SK-N-MC (cell line): ENCODE results near the gene HMOX1.

Experiments used
- EZH2 ChIP-seq: fragments of 200-600 bp; sonication (generic); IDR thresholded peaks from one replicate; pipeline ENCODE4 v1.6.1; 2017; ENCODE audit warnings: antibody characterized with exemption
- POLR2AphosphoS5 ChIP-seq: IDR thresholded peaks from 2 replicates; pipeline ENCODE4 v1.6.1; 2012; ENCODE audit warnings: mild to moderate bottlenecking, low read depth, low read length, borderline replicate concordance

- no peak for TF ChIP-seq POLR2AphosphoS5
- no peak for TF ChIP-seq EZH2
Measured at GRCh38 chr22:35342390-35342789, 38.5 kb upstream of the HMOX1 start.
